Thoracic aorta (tissue), 2 donors: ENCODE measurements around the gene ATP7B. TPM values are rescaled to one million over a fixed set of nuclear protein-coding genes. Genes with fewer than 3 reads are reported as not detected.
"Not testable (repeated sequence)": the region's sequence is repeated elsewhere in the genome, so short reads cannot be mapped to it uniquely, and the experiment has no call there.

Experiments used
- ATAC-seq: fragments of 150-250 bp; one replicate; pipeline ENCODE4 v1.8.0; 2017; ENCODE audit warnings: low read depth; ENCODE audit not compliant: insufficient number of reproducible peaks, low FRiP score
- DNase-seq: peaks from one replicate; pipeline ENCODE4 v3.0.0-alpha.2; 2020; ENCODE audit warnings: low spot score
- H3K27ac ChIP-seq, 2 donors: fragments of 200-600 bp; sonication (generic); 1 replicate in 1 of 2; 2 replicates in 1 of 2; pipeline ENCODE4 v1.5.1; 2016; ENCODE audit warnings: mild to moderate bottlenecking in 2 of 2, moderate library complexity in 2 of 2
- H3K27me3 ChIP-seq: fragments of 200-600 bp; sonication (generic); replicated peaks from 2 replicates; pipeline ENCODE4 v1.6.0; 2016; ENCODE audit warnings: mild to moderate bottlenecking; ENCODE audit not compliant: insufficient read depth
- H3K36me3 ChIP-seq: fragments of 200-600 bp; sonication (generic); one replicate; pipeline ENCODE4 v1.5.1; 2016
- H3K4me1 ChIP-seq, 2 donors: fragments of 200-600 bp; sonication (generic); 1 replicate in 1 of 2; 2 replicates in 1 of 2; pipeline versions ENCODE4 v1.5.1 to v1.6.0; 2016; ENCODE audit warnings: low read depth in 2 of 2, mild to moderate bottlenecking in 1 of 2; ENCODE audit not compliant: control insufficient read depth in 1 of 2
- H3K4me3 ChIP-seq: fragments of 200-600 bp; sonication (generic); 2 replicates; pipeline ENCODE4 v1.5.1; 2016; ENCODE audit warnings: mild to moderate bottlenecking
- H3K9me3 ChIP-seq: fragments of 200-600 bp; sonication (generic); 2 replicates; pipeline ENCODE4 v1.5.1; 2016
- CTCF ChIP-seq: fragments of 200-600 bp; sonication (generic); IDR thresholded peaks from one replicate; pipeline ENCODE4 v1.5.1; 2019; ENCODE audit warnings: antibody characterized with exemption
- total RNA-seq, 2 donors: library from RNA; depleted of rRNA; stranded (reverse); fragments of >200 nt; gene quantifications; one replicate each; pipeline versions ENCODE4 v1.1.0 to v1.2.3, GENCODE V29; 2016

The ATP7B gene
- total RNA-seq, 2 donors from 2014 or later, result 6.8 to 7.1 TPM

GRCh38 chr13:52043675-52044074, 32.4 kb upstream of the ATP7B start:
- Histone ChIP-seq H3K27me3 (no peaks in the 10 kb centered on the region), H3K9me3 (no peaks in the 10 kb centered on the region), H3K27ac (no peak overlapping the region), H3K4me1 (no peaks in the 10 kb centered on the region), H3K36me3 (no peaks in the 10 kb centered on the region), H3K4me3 (no peak overlapping the region)
- DNase-seq (no peak), ATAC-seq (no peak)
- TF ChIP-seq CTCF, result no peak

- DNase-seq, result no peak
- Histone ChIP-seq H3K27ac (no peak overlapping the region), H3K36me3 (no peaks in the 10 kb centered on the region), H3K4me1 (no peaks in the 10 kb centered on the region), H3K27me3 (no peaks in the 10 kb centered on the region), H3K4me3 (no peak overlapping the region), H3K9me3 (no peaks in the 10 kb centered on the region)
- no peak for ATAC-seq
- TF ChIP-seq CTCF, result no peak
These were observed 24.8 kb upstream of the ATP7B start for GRCh38 chr13:52036037-52036436.

DNA sequence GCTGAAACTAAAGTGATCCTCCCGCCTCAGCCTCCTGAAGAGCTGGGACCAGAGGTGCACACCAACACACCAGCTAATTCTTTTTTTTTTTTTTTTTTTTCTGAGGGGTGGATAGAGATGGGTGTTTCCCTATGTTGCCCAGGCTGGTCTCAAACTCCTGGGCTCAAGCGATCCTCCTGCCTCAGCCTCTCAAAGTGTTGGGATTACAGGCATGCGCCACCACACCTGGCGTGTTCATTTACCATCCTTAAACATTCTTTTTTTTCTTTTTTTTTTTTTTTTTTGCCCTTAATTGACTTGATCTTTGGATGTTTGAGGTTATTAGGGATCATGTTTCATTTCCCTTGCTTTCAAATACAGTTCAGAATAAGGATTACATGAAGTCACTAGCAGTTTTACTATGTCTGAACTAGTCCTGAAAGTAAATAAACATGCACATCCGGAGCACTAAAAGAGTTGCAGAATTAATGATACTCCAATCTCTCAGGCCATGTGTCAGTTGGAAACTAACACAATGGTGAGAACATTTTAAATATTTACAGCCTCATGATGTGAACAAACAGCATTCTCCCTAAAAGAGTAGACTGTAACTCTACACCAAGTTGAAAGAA, 23.5 kb upstream of the ATP7B start:
- H3K4me1 ChIP-seq, result no peaks in the 10 kb centered on the region
- DNase-seq (no peak), ATAC-seq (no peak)
- H3K36me3 ChIP-seq, result peaks cover 1% of the 10 kb centered on the region
- H3K9me3 ChIP-seq, result peaks cover 2% of the 10 kb centered on the region
- no peak overlapping the region for H3K27ac ChIP-seq
- H3K27me3 ChIP-seq, result no peaks in the 10 kb centered on the region
- H3K4me3 ChIP-seq, result no peak overlapping the region
- TF ChIP-seq CTCF, result no peak

GRCh38 chr13:52033039-52033438, 21.8 kb upstream of the ATP7B start:
- Histone ChIP-seq H3K36me3 (peaks cover 11% of the 10 kb centered on the region), H3K9me3 (peaks cover 3% of the 10 kb centered on the region), H3K4me1 (peaks cover 0 to 4% of the 10 kb centered on the region in 2 donors), H3K27ac (no peak overlapping the region), H3K27me3 (no peaks in the 10 kb centered on the region), H3K4me3 (no peak overlapping the region)
- no peak for DNase-seq
- TF ChIP-seq CTCF, result no peak
- ATAC-seq, result no peak

- not testable (repeated sequence) for H3K4me1 ChIP-seq, H3K9me3 ChIP-seq, DNase-seq, H3K27me3 ChIP-seq, ATAC-seq, H3K4me3 ChIP-seq, H3K27ac ChIP-seq
- peaks cover 27% of the 10 kb centered on the region for H3K36me3 ChIP-seq
These were observed 19.2 kb upstream of the ATP7B start for GRCh38 chr13:52030401-52030800.

GRCh38 chr13:52029569-52029968, 18.3 kb upstream of the ATP7B start:
- H3K27me3 ChIP-seq, result no peaks in the 10 kb centered on the region
- ATAC-seq (no peak), DNase-seq (no peak)
- peaks cover 8% of the 10 kb centered on the region for H3K9me3 ChIP-seq
- peaks cover 34% of the 10 kb centered on the region for H3K36me3 ChIP-seq
- H3K4me3 ChIP-seq, result no peak overlapping the region
- TF ChIP-seq CTCF, result no peak
- peaks cover 0 to 4% of the 10 kb centered on the region in 2 donors for H3K4me1 ChIP-seq
- no peak overlapping the region for H3K27ac ChIP-seq
